NCI-H2227 (cell line): ENCODE data around the gene CHST11.
A peak's percentile ranks its signal among the peaks of the same experiment; 100 is the strongest.
"Not testable (repeated sequence)": the region's sequence is repeated elsewhere in the genome, so short reads cannot be mapped to it uniquely, and the experiment has no call there.

Experiments used
- DNase-seq: peaks from one replicate; lab custom pipeline; 2025; ENCODE audit not compliant: unreplicated experiment; lab: John Stamatoyannopoulos, UW

Gene CHST11

GRCh38 chr12:104600036-104600712 lies 143.4 kb downstream of the CHST11 start:
- no peak for DNase-seq

- no peak for DNase-seq
These were observed 144.3 kb downstream of the CHST11 start for GRCh38 chr12:104600790-104601739.

- DNase-seq: no peak
These were observed 145.7 kb downstream of the CHST11 start for GRCh38 chr12:104602406-104602805.

- DNase-seq: no peak
These were observed 146.1 kb downstream of the CHST11 start for GRCh38 chr12:104602896-104603295.

- no peak for DNase-seq
These were observed 146.8 kb downstream of the CHST11 start for GRCh38 chr12:104603545-104603973.

- peak; percentile 42 for DNase-seq
These were observed 147.6 kb downstream of the CHST11 start for GRCh38 chr12:104604070-104604994.

- peak; percentile 80 for DNase-seq
These were observed 148.4 kb downstream of the CHST11 start for GRCh38 chr12:104604995-104605675.

- DNase-seq: peak; percentile 82
These were observed 148.9 kb downstream of the CHST11 start for GRCh38 chr12:104605685-104606084.

- no peak for DNase-seq
These were observed 152.2 kb downstream of the CHST11 start for GRCh38 chr12:104608998-104609397.

- no peak for DNase-seq
These were observed 152.7 kb downstream of the CHST11 start for GRCh38 chr12:104609445-104609844.

GRCh38 chr12:104610513-104611235 lies 153.9 kb downstream of the CHST11 start:
- DNase-seq: no peak

GRCh38 chr12:104611671-104612070 lies 154.9 kb downstream of the CHST11 start:
- DNase-seq: no peak

GRCh38 chr12:104613372-104613771 lies 156.6 kb downstream of the CHST11 start:
- DNase-seq: not testable (repeated sequence)

- no peak for DNase-seq
These were observed 158.4 kb downstream of the CHST11 start for GRCh38 chr12:104615048-104615561.

GRCh38 chr12:104618691-104619090 lies 161.9 kb downstream of the CHST11 start:
- no peak for DNase-seq

- no peak for DNase-seq
These were observed 162.6 kb downstream of the CHST11 start for GRCh38 chr12:104619305-104619704.

- DNase-seq: no peak
These were observed 164.2 kb downstream of the CHST11 start for GRCh38 chr12:104620837-104621531.

- DNase-seq: no peak
These were observed 166.2 kb downstream of the CHST11 start for GRCh38 chr12:104622928-104623327.

GRCh38 chr12:104623883-104624282 lies 167.1 kb downstream of the CHST11 start:
- peak; percentile 12 for DNase-seq
